Heart right ventricle (tissue), 16 donors: ENCODE data around the gene HMGN5. TPM values are rescaled to one million over a fixed set of nuclear protein-coding genes. Genes with fewer than 3 reads are reported as not detected.

Experiments
- ATAC-seq, 8 donors: fragments of 200-7000 bp; cut with Tn5 transposase; one replicate each; pipeline ENCODE4 v1.9.1; 2020; ENCODE audit warnings: mild to moderate bottlenecking in 8 of 8, moderate library complexity in 8 of 8, moderate number of reproducible peaks in 1 of 8
- DNase-seq, 2 donors: peaks; one replicate each; pipeline ENCODE4 v3.0.0-alpha.2; 2020
- H3K27ac ChIP-seq, 10 donors: fragments of 200-600 bp; sonication (generic) in 2 of 10; one replicate each; pipeline versions ENCODE4 v1.5.0 to v1.8.0; 2020 to 2022; ENCODE audit warnings: mild to moderate bottlenecking in 3 of 10
- H3K27me3 ChIP-seq, 7 donors: fragments of 200-600 bp; one replicate each; pipeline ENCODE4 v1.8.0; 2021 to 2022; ENCODE audit warnings: mild to moderate bottlenecking in 2 of 7
- H3K36me3 ChIP-seq, 9 donors: fragments of 200-600 bp; sonication (generic) in 1 of 9; one replicate each; pipeline versions ENCODE4 v1.5.0 to v1.8.0; 2020 to 2022; ENCODE audit warnings: mild to moderate bottlenecking in 2 of 9
- H3K4me1 ChIP-seq, 9 donors: fragments of 200-600 bp; sonication (generic) in 1 of 9; one replicate each; pipeline versions ENCODE4 v1.5.0 to v1.8.0; 2020 to 2022; ENCODE audit warnings: mild to moderate bottlenecking in 4 of 9
- H3K4me3 ChIP-seq, 10 donors: fragments of 200-600 bp; sonication (generic) in 2 of 10; one replicate each; pipeline versions ENCODE4 v1.5.0 to v1.8.0; 2020 to 2022; ENCODE audit warnings: mild to moderate bottlenecking in 7 of 10, moderate library complexity in 2 of 10
- H3K9me3 ChIP-seq, 11 donors: fragments of 200-600 bp in 10 of 11; sonication (generic) in 2 of 11; one replicate each; pipeline versions ENCODE4 v1.5.0 to v1.8.0; 2013 to 2022; ENCODE audit warnings: mild to moderate bottlenecking in 2 of 11, control low read depth in 1 of 11, moderate library complexity in 1 of 11
- CTCF ChIP-seq, 9 donors: fragments of 200-600 bp; sonication (generic) in 2 of 9; IDR thresholded peaks; one replicate each; pipeline versions ENCODE4 v1.5.0 to v1.8.0; 2021 to 2022; ENCODE audit warnings: antibody characterized with exemption in 9 of 9, mild to moderate bottlenecking in 5 of 9, moderate library complexity in 1 of 9
- WGBS, 2 donors: extraction: QIAGEN DNeasy Blood & Tissue Kit; methylation state at CpG; one replicate each; pipeline ENCODE4 v1.1.7; 2013; ENCODE audit warnings: inconsistent platforms in 1 of 2; 5-methylcytosine and 5-hydroxymethylcytosine counted together
- intact Hi-C, 10 donors: fragments of 100-400 bp; cut with DNase I; formaldehyde crosslinking; loops; one replicate each; pipeline versions ENCODE4 v1.11.1 to v1.14.2; 2022
- polyA plus RNA-seq, 2 donors: library from polyadenylated mRNA; stranded (reverse); fragments of 200-250 nt; gene quantifications; one replicate each; pipeline ENCODE4 v1.2.3, GENCODE V29; 2013
- total RNA-seq, 10 donors: library from RNA; stranded (reverse); fragmentation: NEBNext Ultra II Directional in 3 of 10; extraction: Animal tissue kit (Norgen Biotek cat#: 25700) in 3 of 10; gene quantifications; one replicate each; pipeline versions ENCODE4 v1.2.1 to v1.2.4, GENCODE V29; 2021 to 2023
- donor health status: Arrhythmogenic right ventricular cardiomyopathy.
- donor health status: ischemic (EF 13 %, LVEDD 7.1; RV severe dilation, severe dysfunction).
- donor health status: healthy with polysubstance abuse.
- donor health status: DM: no; HTN: yes; CAD: no.
- donor health status: DM: no; HTN: no; CAD: no.
- donor health status: ischemic (EF 25% LVEDD 6.9; RV normal size, moderate dysfunction).
- donor health status: ischemic (EF 25% LVEDD 5.7; RV mildly dilated, moderate dysfunction).
- donor health status: healthy.
- donor health status: DM: yes; HTN: yes; CAD: no.
- donor health status: Ischemic cardiomyopathy.
- donor health status: ischemic (EF 35%, LVEDD 5.7; RV mildly dilated, moderate dysfunction).
- donor health status: nonischemic (EF 11% LVEDD 7.7; RV severe dilation, severe dysfunction).
- donor health status: DM: yes; HTN: yes; CAD: no.
- donor health status: PGD.
- donor health status: ischemic (EF 29% LVEDD 5.4; RV normal size, mild dysfunction).
- donor health status: nonischemic (EF 23%, LVEDD 6.1; RV moderate dilation, normal function).

The HMGN5 gene
- total and polyA plus RNA-seq, 12 donors, result 0.51 to 9.9 (median 1.9) TPM

GRCh38 chrX:81121513-81122363, 80.0 kb downstream of the HMGN5 start:
- no peaks in the 10 kb centered on the region for H3K9me3 ChIP-seq
- DNase-seq (peak; percentile 89 to 91), ATAC-seq (peak; percentile 97 to 100 (median 100))
- H3K27me3 ChIP-seq, result peaks cover 0 to 60% (median 0%) of the 10 kb centered on the region in 7 donors
- H3K36me3 ChIP-seq, result no peaks in the 10 kb centered on the region
- 0% methylated on average over 34 of the region's 34 CpGs for WGBS, 2 donors
- H3K4me1 ChIP-seq, result peaks cover 0 to 7% (median 0%) of the 10 kb centered on the region in 9 donors
- intact Hi-C loops, result loop anchor here in 1 of 10 donors (5.0 kb wide), 1 partner anchor 314 kb away; the partner anchor contains the start of gene BRWD3
- no peak for TF ChIP-seq CTCF (IDR thresholded peaks at IDR 0.05)
- peak overlapping the region; percentile 37 to 69 (median 62) for H3K4me3 ChIP-seq
- peak overlapping the region in 7 of 10 donors; percentile 13 to 58 (median 31) for H3K27ac ChIP-seq

DNA sequence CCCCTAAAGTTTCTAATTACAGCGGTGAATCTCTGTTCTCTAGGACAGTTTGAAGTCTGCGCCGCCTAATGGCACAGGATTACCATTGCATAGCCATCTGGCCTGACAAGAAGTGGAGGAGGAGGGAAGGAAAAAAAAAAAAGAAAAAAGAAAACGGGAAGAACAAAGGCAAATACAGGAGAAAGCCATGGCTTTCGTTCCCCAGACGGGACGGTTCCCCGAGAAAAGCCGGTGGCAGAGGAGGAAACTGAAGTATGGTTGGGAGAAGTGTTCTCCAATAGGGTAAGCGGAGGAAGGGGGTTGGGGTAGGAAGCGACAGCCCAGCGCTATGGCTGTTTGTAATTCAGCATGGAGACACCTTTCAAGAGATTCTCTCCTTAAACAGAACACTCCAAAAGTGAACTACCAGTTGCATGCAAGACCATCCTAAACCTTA, 80.8 kb downstream of the HMGN5 start:
- Histone ChIP-seq H3K27me3 (peaks cover 0 to 59% (median 0%) of the 10 kb centered on the region in 7 donors), H3K4me1 (peaks cover 0 to 7% (median 0%) of the 10 kb centered on the region in 9 donors), H3K36me3 (no peaks in the 10 kb centered on the region), H3K27ac (peak overlapping the region in 8 of 10 donors; percentile 11 to 58 (median 25)), H3K9me3 (no peaks in the 10 kb centered on the region), H3K4me3 (peak overlapping the region; percentile 37 to 69 (median 62))
- intact Hi-C loops, result loop anchor here in 1 of 10 donors (5.0 kb wide), 1 partner anchor 314 kb away; the partner anchor contains the start of gene BRWD3
- ATAC-seq (peak; percentile 60 to 87 (median 78)), DNase-seq (peak; percentile 10 to 26)
- TF ChIP-seq CTCF (IDR thresholded peaks at IDR 0.05), result peak; percentile 19 to 61 (median 48)
- WGBS, 2 donors, result 0% methylated on average over 12 of the region's 12 CpGs

DNA sequence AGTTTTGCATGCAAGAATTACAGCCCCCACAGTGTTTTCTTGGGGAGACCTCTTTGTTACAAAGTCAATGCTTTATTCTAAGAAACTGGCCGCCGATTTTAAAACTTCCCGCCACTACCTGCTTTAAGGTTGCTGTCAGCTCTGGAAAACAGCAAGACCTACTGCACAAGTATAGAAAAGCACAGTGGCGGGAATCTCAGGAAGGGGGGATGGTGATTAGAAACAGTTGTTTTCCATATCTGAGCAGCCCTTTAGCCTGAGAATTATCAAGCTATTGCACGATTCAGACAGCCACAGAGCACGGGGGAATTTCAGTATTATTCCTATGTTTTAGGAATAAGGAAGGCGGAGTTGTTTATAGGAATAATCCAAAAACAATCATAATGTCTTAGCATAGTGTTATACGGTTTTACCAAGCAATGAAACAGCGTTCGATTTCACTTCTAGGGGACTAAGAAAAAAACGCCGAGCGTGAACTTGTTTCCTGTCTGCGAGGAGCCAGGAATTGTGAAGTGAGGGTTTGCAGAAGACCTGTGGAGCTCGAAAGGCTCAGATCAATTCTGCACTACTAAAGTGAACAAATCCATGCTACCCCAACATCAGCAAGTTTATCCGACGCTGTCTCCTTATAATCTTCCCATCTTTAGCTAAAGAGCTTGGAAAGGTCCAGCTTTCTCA, 81.3 kb downstream of the HMGN5 start:
- peaks cover 0 to 7% (median 0%) of the 10 kb centered on the region in 9 donors for H3K4me1 ChIP-seq
- H3K4me3 ChIP-seq, result peak overlapping the region; percentile 37 to 69 (median 62)
- WGBS, 2 donors, result 0 to 2% methylated on average over 17 of the region's 17 CpGs
- peaks cover 0 to 54% (median 0%) of the 10 kb centered on the region in 7 donors for H3K27me3 ChIP-seq
- intact Hi-C loops, result loop anchor here in 1 of 10 donors (5.0 kb wide), 1 partner anchor 313 kb away; the partner anchor contains the start of gene BRWD3
- H3K36me3 ChIP-seq, result no peaks in the 10 kb centered on the region
- H3K27ac ChIP-seq, result peak overlapping the region in 5 of 10 donors; percentile 13 to 58 (median 31)
- ATAC-seq, result peak in 5 of 8 donors; percentile 4 to 15 (median 10)
- DNase-seq, result no peak
- no peak for TF ChIP-seq CTCF (IDR thresholded peaks at IDR 0.05)
- no peaks in the 10 kb centered on the region for H3K9me3 ChIP-seq

GRCh38 chrX:81114757-81115156, 87.0 kb downstream of the HMGN5 start:
- ATAC-seq, result no peak
- intact Hi-C loops, result no loop called here
- Histone ChIP-seq H3K4me3 (no peak overlapping the region), H3K4me1 (peaks cover 0 to 3% (median 0%) of the 10 kb centered on the region in 9 donors), H3K27me3 (peaks cover 0 to 20% (median 0%) of the 10 kb centered on the region in 7 donors), H3K36me3 (no peaks in the 10 kb centered on the region), H3K9me3 (no peaks in the 10 kb centered on the region), H3K27ac (no peak overlapping the region)
- no peak for DNase-seq
- TF ChIP-seq CTCF (IDR thresholded peaks at IDR 0.05), result no peak
- 89 to 93% methylated on average over 2 of the region's 2 CpGs for WGBS, 2 donors
